SK-N-SH treated with all-trans-retinoic acid at 6 μM for 48 hours (cell line): ENCODE measurements around the gene GID4.

Experiments
- ATAC-seq: fragments of 200-7000 bp; cut with Tn5 transposase; 3 replicates; pipeline ENCODE4 v1.9.1; 2020; ENCODE audit warnings: mild to moderate bottlenecking, moderate library complexity
- ARNTL ChIP-seq: fragments of 450-650 bp; formaldehyde crosslinking; IDR thresholded peaks from 2 replicates; pipeline ENCODE4 v1.5.0; 2020; ENCODE audit warnings: low read depth, mild to moderate bottlenecking, moderate library complexity, borderline replicate concordance
- BACH2 ChIP-seq: fragments of 250-450 bp; sonication (Bioruptor Pico); IDR thresholded peaks from 2 replicates; pipeline ENCODE4 v1.9.0; 2021; ENCODE audit warnings: mild to moderate bottlenecking, borderline replicate concordance
- CSDC2 ChIP-seq: fragments of 250-450 bp; sonication (Bioruptor Pico); IDR thresholded peaks from 2 replicates; pipeline ENCODE4 v1.5.0; 2020; ENCODE audit warnings: mild to moderate bottlenecking, moderate library complexity
- GLIS3 ChIP-seq: fragments of 250-450 bp; sonication (Bioruptor Pico); IDR thresholded peaks from 2 replicates; pipeline ENCODE4 v1.5.0; 2020; ENCODE audit warnings: mild to moderate bottlenecking, moderate library complexity
- ISL1 ChIP-seq: fragments of 250-450 bp; sonication (Bioruptor Pico); IDR thresholded peaks from 2 replicates; pipeline ENCODE4 v2.1.2; 2022; ENCODE audit warnings: mild to moderate bottlenecking, moderate library complexity
- OSR1 ChIP-seq: fragments of 250-450 bp; sonication (Bioruptor Pico); IDR thresholded peaks from 2 replicates; pipeline ENCODE4 v1.8.0; 2022; ENCODE audit warnings: moderate library complexity, mild to moderate bottlenecking, inconsistent platforms
- PPARA ChIP-seq: fragments of 250-450 bp; sonication (Bioruptor Pico); IDR thresholded peaks from 2 replicates; pipeline ENCODE4 v1.5.0; 2020; ENCODE audit warnings: mild to moderate bottlenecking, borderline replicate concordance
- RARB ChIP-seq: fragments of 250-450 bp; sonication (Bioruptor Pico); IDR thresholded peaks from 2 replicates; pipeline ENCODE4 v1.8.0; 2021; ENCODE audit warnings: mild to moderate bottlenecking, moderate library complexity
- SNAI2 ChIP-seq: fragments of 250-450 bp; sonication (Bioruptor Pico); IDR thresholded peaks from 2 replicates; pipeline ENCODE4 v1.5.0; 2020; ENCODE audit warnings: mild to moderate bottlenecking, moderate library complexity
- TCF4 ChIP-seq: fragments of 250-450 bp; sonication (Bioruptor Pico); IDR thresholded peaks from 2 replicates; pipeline ENCODE4 v1.8.0; 2021; ENCODE audit warnings: mild to moderate bottlenecking, moderate library complexity, borderline replicate concordance
- ZC3H10 ChIP-seq: fragments of 250-450 bp; sonication (Bioruptor Pico); IDR thresholded peaks from 2 replicates; pipeline ENCODE4 v1.5.1; 2021; ENCODE audit warnings: mild to moderate bottlenecking, moderate library complexity
- ZNF565 ChIP-seq: fragments of 450-650 bp; formaldehyde crosslinking; conservative IDR thresholded peaks from 2 replicates; pipeline ENCODE4 v1.5.0; 2020; ENCODE audit warnings: low read depth, mild to moderate bottlenecking, moderate library complexity
- ZNF70 ChIP-seq: fragments of 450-650 bp; formaldehyde crosslinking; IDR thresholded peaks from 2 replicates; pipeline ENCODE4 v1.5.0; 2020; ENCODE audit warnings: mild to moderate bottlenecking, moderate library complexity
- ZNF8 ChIP-seq: fragments of 450-650 bp; formaldehyde crosslinking; IDR thresholded peaks from 2 replicates; pipeline ENCODE4 v1.5.0; 2020; ENCODE audit warnings: mild to moderate bottlenecking, moderate library complexity
- TF ChIP-seq, protein P1 (sequence below): fragments of 250-450 bp; sonication (Bioruptor Pico); IDR thresholded peaks from 2 replicates; pipeline ENCODE4 v1.5.1; 2021; ENCODE audit warnings: mild to moderate bottlenecking, moderate library complexity
- TF ChIP-seq, protein P2 (sequence below): fragments of 250-450 bp; sonication (Bioruptor Pico); IDR thresholded peaks from 2 replicates; pipeline ENCODE4 v1.8.0; 2021; ENCODE audit warnings: low read depth, mild to moderate bottlenecking, moderate library complexity, borderline replicate concordance
- TF ChIP-seq, protein P3 (sequence below): fragments of 250-450 bp; sonication (Bioruptor Pico); IDR thresholded peaks from 2 replicates; pipeline ENCODE4 v1.5.1; 2020; ENCODE audit warnings: low read depth, mild to moderate bottlenecking, moderate library complexity
- TF ChIP-seq, protein P4 (sequence below): fragments of 250-450 bp; sonication (Bioruptor Pico); IDR thresholded peaks from 2 replicates; pipeline ENCODE4 v1.5.0; 2020; ENCODE audit warnings: mild to moderate bottlenecking, moderate library complexity

Gene GID4

DNA sequence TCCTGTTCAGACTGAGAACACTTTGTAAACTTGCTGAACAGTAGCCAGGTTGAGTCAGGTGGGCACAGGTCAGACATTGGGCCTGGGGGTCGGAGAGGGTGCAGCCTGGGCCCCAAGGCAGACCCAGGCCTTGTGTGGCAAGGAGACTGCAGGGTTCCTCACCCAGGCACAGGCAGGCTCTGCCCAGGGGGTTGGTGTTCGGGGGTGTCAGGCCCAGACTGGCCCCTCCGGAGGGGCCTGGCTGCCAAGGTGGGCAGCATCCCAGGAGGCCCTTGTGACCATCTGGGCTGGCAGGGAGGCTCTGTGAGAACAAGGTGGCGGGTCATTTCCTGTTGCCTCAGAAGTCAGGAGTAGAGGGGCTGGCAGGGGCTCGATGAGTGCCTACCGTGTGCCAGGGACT is 68.8 kb downstream of the GID4 start (continued):
- TF ChIP-seq, protein P1, sequence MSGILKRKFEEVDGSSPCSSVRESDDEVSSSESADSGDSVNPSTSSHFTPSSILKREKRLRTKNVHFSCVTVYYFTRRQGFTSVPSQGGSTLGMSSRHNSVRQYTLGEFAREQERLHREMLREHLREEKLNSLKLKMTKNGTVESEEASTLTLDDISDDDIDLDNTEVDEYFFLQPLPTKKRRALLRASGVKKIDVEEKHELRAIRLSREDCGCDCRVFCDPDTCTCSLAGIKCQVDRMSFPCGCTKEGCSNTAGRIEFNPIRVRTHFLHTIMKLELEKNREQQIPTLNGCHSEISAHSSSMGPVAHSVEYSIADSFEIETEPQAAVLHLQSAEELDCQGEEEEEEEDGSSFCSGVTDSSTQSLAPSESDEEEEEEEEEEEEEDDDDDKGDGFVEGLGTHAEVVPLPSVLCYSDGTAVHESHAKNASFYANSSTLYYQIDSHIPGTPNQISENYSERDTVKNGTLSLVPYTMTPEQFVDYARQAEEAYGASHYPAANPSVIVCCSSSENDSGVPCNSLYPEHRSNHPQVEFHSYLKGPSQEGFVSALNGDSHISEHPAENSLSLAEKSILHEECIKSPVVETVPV = no peak

DNA sequence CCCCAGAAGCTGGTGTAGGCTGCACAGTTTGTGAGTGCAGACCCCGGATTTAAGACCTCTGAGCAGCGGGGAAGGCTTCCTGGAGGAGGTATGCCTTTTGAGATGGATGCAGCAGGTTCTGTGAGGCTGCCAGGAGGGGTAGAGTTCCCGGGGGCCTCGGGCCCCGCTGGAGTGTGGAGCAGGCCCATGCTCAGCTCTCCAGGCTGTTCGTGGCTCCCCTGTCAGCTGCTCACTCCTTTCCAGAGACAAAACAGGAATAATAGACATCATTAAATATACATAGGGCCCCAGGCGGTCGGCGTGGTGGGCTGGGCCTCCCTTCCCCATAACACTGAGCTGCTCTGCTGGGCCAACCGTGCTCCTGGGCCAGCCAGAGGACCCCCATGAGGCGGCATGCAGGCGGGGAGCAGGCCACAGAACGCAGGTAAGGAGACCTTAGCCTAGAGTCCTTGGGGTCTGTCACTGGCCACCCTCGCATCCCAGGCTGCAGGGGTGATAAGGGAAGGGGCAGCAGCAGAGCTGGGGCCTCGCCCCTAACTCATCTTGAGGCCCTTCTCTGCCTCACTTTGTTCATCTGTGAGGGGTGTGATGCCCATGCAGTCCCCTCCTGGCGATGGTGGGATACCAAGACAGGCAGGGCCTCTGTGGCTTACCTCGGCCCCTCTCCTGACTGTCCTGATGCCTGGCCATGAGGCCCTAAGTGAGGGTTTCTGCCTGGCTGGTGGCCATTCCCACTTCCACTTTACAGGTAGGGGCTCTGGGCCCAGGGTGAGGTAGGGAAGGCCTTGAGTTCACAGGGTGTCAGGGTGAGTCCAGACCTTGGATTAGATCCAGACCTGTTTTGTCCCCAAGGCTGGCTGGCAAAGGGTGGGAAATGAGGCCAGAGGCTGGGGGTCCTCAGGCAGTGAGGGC is 69.4 kb downstream of the GID4 start, which contains the start of gene MYO15A:
Gene MYO15A (plus strand): TSS at position 356 of the 912 bp plus-strand sequence. CDS start 10,045 bp downstream, outside the sequence.
- TF ChIP-seq, protein P2, sequence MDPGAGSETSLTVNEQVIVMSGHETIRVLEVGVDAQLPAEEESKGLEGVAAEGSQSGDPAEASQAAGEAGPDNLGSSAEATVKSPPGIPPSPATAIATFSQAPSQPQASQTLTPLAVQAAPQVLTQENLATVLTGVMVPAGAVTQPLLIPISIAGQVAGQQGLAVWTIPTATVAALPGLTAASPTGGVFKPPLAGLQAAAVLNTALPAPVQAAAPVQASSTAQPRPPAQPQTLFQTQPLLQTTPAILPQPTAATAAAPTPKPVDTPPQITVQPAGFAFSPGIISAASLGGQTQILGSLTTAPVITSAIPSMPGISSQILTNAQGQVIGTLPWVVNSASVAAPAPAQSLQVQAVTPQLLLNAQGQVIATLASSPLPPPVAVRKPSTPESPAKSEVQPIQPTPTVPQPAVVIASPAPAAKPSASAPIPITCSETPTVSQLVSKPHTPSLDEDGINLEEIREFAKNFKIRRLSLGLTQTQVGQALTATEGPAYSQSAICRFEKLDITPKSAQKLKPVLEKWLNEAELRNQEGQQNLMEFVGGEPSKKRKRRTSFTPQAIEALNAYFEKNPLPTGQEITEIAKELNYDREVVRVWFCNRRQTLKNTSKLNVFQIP (CRISPR knock-in tag) = no peak
- no peak; the same call in 2 of the 3 replicates for ATAC-seq

DNA sequence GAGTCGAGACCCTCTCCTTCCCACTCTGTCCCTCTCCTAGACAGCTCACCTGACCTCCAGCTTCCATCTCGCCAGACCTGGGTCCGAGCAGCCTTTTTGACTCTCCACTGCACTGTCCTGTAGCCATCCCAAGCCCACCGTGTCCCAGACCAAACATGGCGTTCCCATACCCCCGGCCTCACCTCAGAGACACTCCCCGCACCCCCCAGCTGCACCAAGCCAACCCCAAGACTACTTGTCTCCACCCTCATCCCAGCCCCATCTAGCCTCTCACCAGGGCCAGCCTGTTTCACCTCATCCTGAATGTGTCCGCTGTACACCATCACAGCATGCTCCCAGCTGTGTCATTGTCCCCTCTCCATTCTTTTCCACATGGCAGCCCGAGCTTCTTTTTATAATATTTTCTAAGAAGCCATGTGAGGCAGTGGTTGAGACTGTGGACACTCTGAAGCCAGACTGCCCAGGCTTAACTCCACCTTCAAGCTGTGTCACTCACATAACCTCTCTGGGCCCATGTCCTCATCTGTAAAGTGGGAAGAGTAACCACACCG is 70.8 kb downstream of the GID4 start:
- ATAC-seq = no peak
- no peak for TF ChIP-seq CSDC2 (CRISPR knock-in tag)
- TF ChIP-seq, protein P3, sequence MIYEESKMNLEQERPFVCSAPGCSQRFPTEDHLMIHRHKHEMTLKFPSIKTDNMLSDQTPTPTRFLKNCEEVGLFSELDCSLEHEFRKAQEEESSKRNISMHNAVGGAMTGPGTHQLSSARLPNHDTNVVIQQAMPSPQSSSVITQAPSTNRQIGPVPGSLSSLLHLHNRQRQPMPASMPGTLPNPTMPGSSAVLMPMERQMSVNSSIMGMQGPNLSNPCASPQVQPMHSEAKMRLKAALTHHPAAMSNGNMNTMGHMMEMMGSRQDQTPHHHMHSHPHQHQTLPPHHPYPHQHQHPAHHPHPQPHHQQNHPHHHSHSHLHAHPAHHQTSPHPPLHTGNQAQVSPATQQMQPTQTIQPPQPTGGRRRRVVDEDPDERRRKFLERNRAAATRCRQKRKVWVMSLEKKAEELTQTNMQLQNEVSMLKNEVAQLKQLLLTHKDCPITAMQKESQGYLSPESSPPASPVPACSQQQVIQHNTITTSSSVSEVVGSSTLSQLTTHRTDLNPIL (CRISPR knock-in tag) = no peak
- TF ChIP-seq, protein P1 = no peak
- no peak for TF ChIP-seq ISL1
- no peak for TF ChIP-seq ZC3H10 (CRISPR knock-in tag)
- TF ChIP-seq ZNF8 = no peak
- no peak for TF ChIP-seq SNAI2 (CRISPR knock-in tag)
- TF ChIP-seq RARB = no peak
- TF ChIP-seq, protein P4, sequence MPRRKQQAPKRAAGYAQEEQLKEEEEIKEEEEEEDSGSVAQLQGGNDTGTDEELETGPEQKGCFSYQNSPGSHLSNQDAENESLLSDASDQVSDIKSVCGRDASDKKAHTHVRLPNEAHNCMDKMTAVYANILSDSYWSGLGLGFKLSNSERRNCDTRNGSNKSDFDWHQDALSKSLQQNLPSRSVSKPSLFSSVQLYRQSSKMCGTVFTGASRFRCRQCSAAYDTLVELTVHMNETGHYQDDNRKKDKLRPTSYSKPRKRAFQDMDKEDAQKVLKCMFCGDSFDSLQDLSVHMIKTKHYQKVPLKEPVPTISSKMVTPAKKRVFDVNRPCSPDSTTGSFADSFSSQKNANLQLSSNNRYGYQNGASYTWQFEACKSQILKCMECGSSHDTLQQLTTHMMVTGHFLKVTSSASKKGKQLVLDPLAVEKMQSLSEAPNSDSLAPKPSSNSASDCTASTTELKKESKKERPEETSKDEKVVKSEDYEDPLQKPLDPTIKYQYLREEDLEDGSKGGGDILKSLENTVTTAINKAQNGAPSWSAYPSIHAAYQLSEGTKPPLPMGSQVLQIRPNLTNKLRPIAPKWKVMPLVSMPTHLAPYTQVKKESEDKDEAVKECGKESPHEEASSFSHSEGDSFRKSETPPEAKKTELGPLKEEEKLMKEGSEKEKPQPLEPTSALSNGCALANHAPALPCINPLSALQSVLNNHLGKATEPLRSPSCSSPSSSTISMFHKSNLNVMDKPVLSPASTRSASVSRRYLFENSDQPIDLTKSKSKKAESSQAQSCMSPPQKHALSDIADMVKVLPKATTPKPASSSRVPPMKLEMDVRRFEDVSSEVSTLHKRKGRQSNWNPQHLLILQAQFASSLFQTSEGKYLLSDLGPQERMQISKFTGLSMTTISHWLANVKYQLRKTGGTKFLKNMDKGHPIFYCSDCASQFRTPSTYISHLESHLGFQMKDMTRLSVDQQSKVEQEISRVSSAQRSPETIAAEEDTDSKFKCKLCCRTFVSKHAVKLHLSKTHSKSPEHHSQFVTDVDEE (CRISPR knock-in tag) = no peak
- no peak for TF ChIP-seq ARNTL (CRISPR knock-in tag)
- TF ChIP-seq GLIS3 = no peak
- no peak for TF ChIP-seq ZNF70 (CRISPR knock-in tag)
- no peak for TF ChIP-seq PPARA (CRISPR knock-in tag)
- TF ChIP-seq BACH2 (CRISPR knock-in tag) = no peak

DNA sequence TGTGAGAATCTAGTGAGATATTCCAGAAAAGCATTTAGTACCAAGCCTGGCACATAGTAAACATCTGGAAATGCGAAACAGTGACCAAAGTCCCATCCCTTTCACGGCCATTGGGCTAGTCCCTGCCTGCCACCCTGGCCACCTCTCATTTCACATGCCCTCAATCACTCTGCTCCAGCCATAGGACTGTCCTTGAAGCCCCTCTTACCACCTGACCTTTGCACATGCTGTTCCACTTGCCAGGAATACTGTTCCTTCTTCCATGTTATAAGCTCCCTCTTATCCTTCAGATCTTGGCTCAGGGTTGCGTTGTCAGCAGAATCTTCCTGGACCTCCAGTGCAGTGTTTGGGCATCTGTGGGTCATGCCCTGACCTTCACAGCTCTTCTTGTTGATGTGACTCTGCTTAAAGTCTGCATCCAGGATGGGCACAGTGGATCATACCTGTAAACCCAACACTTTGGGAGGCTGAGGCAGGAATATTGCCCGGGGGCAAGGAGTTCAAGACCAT is 71.5 kb downstream of the GID4 start:
- ATAC-seq = no peak
- TF ChIP-seq SNAI2 (CRISPR knock-in tag) = no peak
- TF ChIP-seq CSDC2 (CRISPR knock-in tag) = no peak
- TF ChIP-seq, protein P1 = no peak
- no peak for TF ChIP-seq ZNF565 (CRISPR knock-in tag)
- TF ChIP-seq ARNTL (CRISPR knock-in tag) = no peak
- TF ChIP-seq, protein P2 (CRISPR knock-in tag) = no peak
- no peak for TF ChIP-seq PPARA (CRISPR knock-in tag)
- TF ChIP-seq ZNF70 (CRISPR knock-in tag) = no peak
- TF ChIP-seq RARB = no peak
- no peak for TF ChIP-seq TCF4 (CRISPR knock-in tag)
- no peak for TF ChIP-seq ZC3H10 (CRISPR knock-in tag)
- no peak for TF ChIP-seq BACH2 (CRISPR knock-in tag)
- TF ChIP-seq OSR1 (CRISPR knock-in tag) = no peak
